Tibial nerve (tissue), 3 donors: Measurements from ENCODE around the gene TBX5.

Experiments used
- CTCF ChIP-seq, 5 experiments: fragments of 200-600 bp in 3 of 5; fragments of 450-650 bp in 2 of 5; sonication (generic) in 3 of 5; IDR thresholded peaks; one replicate each; pipeline ENCODE4 v1.5.1; 2016 to 2019; ENCODE audit warnings: antibody characterized with exemption in 5 of 5, mild to moderate bottlenecking in 3 of 5, moderate library complexity in 2 of 5
- POLR2A ChIP-seq, 2 donors: fragments of 450-650 bp; IDR thresholded peaks; one replicate each; pipeline ENCODE4 v1.6.1; 2017; ENCODE audit warnings: antibody characterized with exemption in 2 of 2, mild to moderate bottlenecking in 2 of 2, moderate library complexity in 2 of 2

- TF ChIP-seq CTCF (IDR thresholded peaks at IDR 0.05) (no peak), POLR2A (IDR thresholded peaks at IDR 0.05) (no peak)
Observed at GRCh38 chr12:114381177-114381576, 24.8 kb downstream of the TBX5 start.
